Measurements from ENCODE around the gene TPPP3.
A peak's percentile ranks its signal among the peaks of the same experiment; 100 is the strongest.

TPPP3 gene

GRCh38 chr16:67393111-67393787 is at the start of gene TPPP3:
TSS of gene TPPP3 (minus strand) at chr16:67393498. CDS start at chr16:67391111, 2,387 bp downstream.
- peak; percentile 86 for ATAC-seq
- TF ChIP-seq TOX (CRISPR knock-in tag; IDR thresholded peaks at IDR 0.05; ENCODE audit: borderline replicate concordance): no peak

- TF ChIP-seq ZNF8 (CRISPR knock-in tag; IDR thresholded peaks at IDR 0.05): no peak
- TF ChIP-seq TCF4 (CRISPR knock-in tag; IDR thresholded peaks at IDR 0.05; ENCODE audit: borderline replicate concordance): no peak
- no peak for TF ChIP-seq PATZ1 (CRISPR knock-in tag; IDR thresholded peaks at IDR 0.05; ENCODE audit: borderline replicate concordance)
- no peak for TF ChIP-seq ESRRG (CRISPR knock-in tag; IDR thresholded peaks at IDR 0.05)
- TF ChIP-seq ARNTL (CRISPR knock-in tag; IDR thresholded peaks at IDR 0.05; ENCODE audit: borderline replicate concordance, low read depth): no peak
- TF ChIP-seq RARB (CRISPR knock-in tag; IDR thresholded peaks at IDR 0.05): no peak
- no peak for TF ChIP-seq POU6F1 (CRISPR knock-in tag; IDR thresholded peaks at IDR 0.05; ENCODE audit: borderline replicate concordance, low read depth)
- TF ChIP-seq CSDC2 (CRISPR knock-in tag; IDR thresholded peaks at IDR 0.05): no peak
- no peak for ATAC-seq
Measured at GRCh38 chr16:67442581-67443255, 49.4 kb upstream of the TPPP3 start.

GRCh38 chr16:67441907-67442306 is 48.6 kb upstream of the TPPP3 start:
- no peak; the same call in 2 of the 3 replicates for ATAC-seq
- TF ChIP-seq ZNF8 (CRISPR knock-in tag; IDR thresholded peaks at IDR 0.05): no peak
- no peak for TF ChIP-seq ZNF565 (CRISPR knock-in tag; conservative IDR thresholded peaks at IDR 0.05; ENCODE audit: low read depth)
- TF ChIP-seq ZFP30 (CRISPR knock-in tag; IDR thresholded peaks at IDR 0.05): no peak
- TF ChIP-seq ZC3H10 (CRISPR knock-in tag; IDR thresholded peaks at IDR 0.05): no peak
- no peak for TF ChIP-seq SNAI2 (CRISPR knock-in tag; IDR thresholded peaks at IDR 0.05)
- TF ChIP-seq PPARA (CRISPR knock-in tag; IDR thresholded peaks at IDR 0.05; ENCODE audit: borderline replicate concordance): no peak
- TF ChIP-seq TOX (CRISPR knock-in tag; IDR thresholded peaks at IDR 0.05; ENCODE audit: borderline replicate concordance): no peak
- TF ChIP-seq PATZ1 (CRISPR knock-in tag; IDR thresholded peaks at IDR 0.05; ENCODE audit: borderline replicate concordance): no peak

- no peak for ATAC-seq
- TF ChIP-seq ZFP3 (CRISPR knock-in tag; IDR thresholded peaks at IDR 0.05) (no peak), ZNF8 (CRISPR knock-in tag; IDR thresholded peaks at IDR 0.05) (no peak)
Measured at GRCh38 chr16:67441271-67441753, 48.0 kb upstream of the TPPP3 start.

- no peak for ATAC-seq
- TF ChIP-seq POU6F1 (CRISPR knock-in tag; IDR thresholded peaks at IDR 0.05; ENCODE audit: borderline replicate concordance, low read depth) (no peak), CSDC2 (CRISPR knock-in tag; IDR thresholded peaks at IDR 0.05) (no peak), ISL1 (CRISPR knock-in tag; IDR thresholded peaks at IDR 0.05) (no peak), ZFP3 (CRISPR knock-in tag; IDR thresholded peaks at IDR 0.05) (no peak), ZNF8 (CRISPR knock-in tag; IDR thresholded peaks at IDR 0.05) (no peak), SNAI2 (CRISPR knock-in tag; IDR thresholded peaks at IDR 0.05) (no peak), ZNF565 (CRISPR knock-in tag; conservative IDR thresholded peaks at IDR 0.05; ENCODE audit: low read depth) (no peak), TCF4 (CRISPR knock-in tag; IDR thresholded peaks at IDR 0.05; ENCODE audit: borderline replicate concordance) (no peak), TOX (CRISPR knock-in tag; IDR thresholded peaks at IDR 0.05; ENCODE audit: borderline replicate concordance) (no peak), PPARA (CRISPR knock-in tag; IDR thresholded peaks at IDR 0.05; ENCODE audit: borderline replicate concordance) (no peak), ZC3H10 (CRISPR knock-in tag; IDR thresholded peaks at IDR 0.05) (no peak), GLIS3 (CRISPR knock-in tag; IDR thresholded peaks at IDR 0.05) (no peak), CREB5 (CRISPR knock-in tag; IDR thresholded peaks at IDR 0.05; ENCODE audit: low read depth) (no peak)
Measured at GRCh38 chr16:67438824-67439393, 45.6 kb upstream of the TPPP3 start.

Data from SK-N-SH treated with all-trans-retinoic acid at 6 μM for 48 hours (cell line).